ENCODE measurements around the gene ROPN1.
A peak's percentile ranks its signal among the peaks of the same experiment; 100 is the strongest.
"Not testable (repeated sequence)": the region's sequence is repeated elsewhere in the genome, so short reads cannot be mapped to it uniquely, and the experiment has no call there.

Gene ROPN1

GRCh38 chr3:123975030-123975429 lies 16.9 kb downstream of the ROPN1 start:
- H3K4me1 ChIP-seq (ENCODE audit: control insufficient read depth, insufficient read depth, low read length); CTCF ChIA-PET; POLR2A ChIA-PET: not testable (repeated sequence)

GRCh38 chr3:123971406-123971805 lies 20.5 kb downstream of the ROPN1 start:
- Histone ChIP-seq H3K4me3 (ENCODE audit: low read depth, low read length) (no peak overlapping the region), H3K4me1 (ENCODE audit: control insufficient read depth, insufficient read depth, low read length) (no peaks in the 10 kb centered on the region), H3K36me3 (ENCODE audit: control insufficient read depth in 2 of 2, insufficient read depth in 1 of 2, low read length in 2 of 2) (no peaks in the 10 kb centered on the region), H3K27ac (ENCODE audit: extremely low read depth, low read depth, low read length) (no peak overlapping the region), H3K9me3 (ENCODE audit: control insufficient read depth, insufficient read depth, low read depth, low read length) (no peaks in the 10 kb centered on the region)
- ChIA-PET POLR2A (no interaction called here), CTCF (no interaction called here)
- TF ChIP-seq GLIS1 (tag by site-specific recombination; IDR thresholded peaks at IDR 0.05) = peak; percentile 13; the same call in 1 of the 2 replicates
- peak; percentile 60 for TF ChIP-seq ZFHX2 (tag by site-specific recombination; conservative IDR thresholded peaks at IDR 0.05)
- no peak for TF ChIP-seq ZNF501 (tag by site-specific recombination; IDR thresholded peaks at IDR 0.05)

More at GRCh38 chr3:123975030-123975429, 16.9 kb downstream of the ROPN1 start:
- not testable (repeated sequence) for H3K27ac ChIP-seq (ENCODE audit: extremely low read depth, low read depth, low read length); H3K9me3 ChIP-seq (ENCODE audit: control insufficient read depth, insufficient read depth, low read depth, low read length); H3K4me3 ChIP-seq (ENCODE audit: low read depth, low read length); H3K36me3 ChIP-seq (ENCODE audit: control insufficient read depth in 2 of 2, insufficient read depth in 1 of 2, low read length in 2 of 2)

GRCh38 chr3:123967260-123967659 lies 24.7 kb downstream of the ROPN1 start:
- H3K27ac ChIP-seq (ENCODE audit: extremely low read depth, low read depth, low read length); POLR2A ChIA-PET; H3K9me3 ChIP-seq (ENCODE audit: control insufficient read depth, insufficient read depth, low read depth, low read length); H3K4me3 ChIP-seq (ENCODE audit: low read depth, low read length); H3K36me3 ChIP-seq (ENCODE audit: control insufficient read depth in 2 of 2, insufficient read depth in 1 of 2, low read length in 2 of 2); H3K4me1 ChIP-seq (ENCODE audit: control insufficient read depth, insufficient read depth, low read length): not testable (repeated sequence)
- CTCF ChIA-PET = interaction anchor here (0.7 kb wide), 1 partner anchor 13 kb away, joined by 5 read pairs; no protein-coding TSS in a partner anchor
- TF ChIP-seq SCRT2 (tag by site-specific recombination; IDR thresholded peaks at IDR 0.05) (peak; percentile 64), SP7 (tag by site-specific recombination; IDR thresholded peaks at IDR 0.05) (0 out of 2 replicates have a peak, but pooled peaks have one; percentile 32)

- H3K9me3 ChIP-seq (ENCODE audit: control insufficient read depth, insufficient read depth, low read depth, low read length); H3K4me1 ChIP-seq (ENCODE audit: control insufficient read depth, insufficient read depth, low read length); H3K36me3 ChIP-seq (ENCODE audit: control insufficient read depth in 2 of 2, insufficient read depth in 1 of 2, low read length in 2 of 2); H3K27ac ChIP-seq (ENCODE audit: extremely low read depth, low read depth, low read length); POLR2A ChIA-PET; H3K4me3 ChIP-seq (ENCODE audit: low read depth, low read length): not testable (repeated sequence)
- CTCF ChIA-PET = interaction anchor here (0.7 kb wide), 2 partner anchors 13 to 593 kb away, joined by 3 to 5 read pairs; no protein-coding TSS in a partner anchor
These were observed 25.1 kb downstream of the ROPN1 start for GRCh38 chr3:123966799-123967198.

- H3K27ac ChIP-seq (ENCODE audit: extremely low read depth, low read depth, low read length); H3K4me3 ChIP-seq (ENCODE audit: low read depth, low read length); H3K36me3 ChIP-seq (ENCODE audit: control insufficient read depth in 2 of 2, insufficient read depth in 1 of 2, low read length in 2 of 2); CTCF ChIA-PET; POLR2A ChIA-PET; H3K4me1 ChIP-seq (ENCODE audit: control insufficient read depth, insufficient read depth, low read length); H3K9me3 ChIP-seq (ENCODE audit: control insufficient read depth, insufficient read depth, low read depth, low read length): not testable (repeated sequence)
These were observed 27.1 kb downstream of the ROPN1 start for GRCh38 chr3:123964793-123965192.

- ChIA-PET CTCF (no interaction called here), POLR2A (interaction anchor here (0.7 to 1.5 kb wide), 3 partner anchors 22 to 485 kb away, joined by 3 to 6 read pairs (median 4); partner anchors contain the start of gene KALRN)
- no peaks in the 10 kb centered on the region for H3K4me1 ChIP-seq (ENCODE audit: control insufficient read depth, insufficient read depth, low read length)
- H3K27ac ChIP-seq (ENCODE audit: extremely low read depth, low read depth, low read length) = no peak overlapping the region
- H3K4me3 ChIP-seq (ENCODE audit: low read depth, low read length) = peak overlapping the region; percentile 28
- TF ChIP-seq ZNF707 (tag by site-specific recombination; IDR thresholded peaks at IDR 0.05) = no peak
- TF ChIP-seq ZNF335 (tag by site-specific recombination; conservative IDR thresholded peaks at IDR 0.05) = peak; percentile 60; the same call in 1 of the 2 replicates
- no peak for TF ChIP-seq OSR2 (tag by site-specific recombination; IDR thresholded peaks at IDR 0.05)
- TF ChIP-seq ZEB2 (tag by site-specific recombination; IDR thresholded peaks at IDR 0.05) = 0 out of 2 replicates have a peak, but pooled peaks have one; percentile 5
- TF ChIP-seq ZNF391 (tag by site-specific recombination; IDR thresholded peaks at IDR 0.05; ENCODE audit: borderline replicate concordance, low read depth) = no peak
- peak; percentile 42; the same call in 1 of the 2 replicates for TF ChIP-seq PRDM10 (tag by site-specific recombination; IDR thresholded peaks at IDR 0.05)
- peak; percentile 6; the same call in 1 of the 2 replicates for TF ChIP-seq KLF8 (tag by site-specific recombination; IDR thresholded peaks at IDR 0.05)
- H3K9me3 ChIP-seq (ENCODE audit: control insufficient read depth, insufficient read depth, low read depth, low read length) = no peaks in the 10 kb centered on the region
- H3K36me3 ChIP-seq (ENCODE audit: control insufficient read depth in 2 of 2, insufficient read depth in 1 of 2, low read length in 2 of 2) = peaks cover 0 to under 1% of the 10 kb centered on the region in 2 experiments; a peak in 1 of 3 replicates
These were observed 30.4 kb downstream of the ROPN1 start for GRCh38 chr3:123961508-123961856.
